ENCODE data around the gene WASL.
"Not testable (repeated sequence)": the region's sequence is repeated elsewhere in the genome, so short reads cannot be mapped to it uniquely, and the experiment has no call there.

WASL gene

GRCh38 chr7:123729218-123729578 lies 19.6 kb downstream of the WASL start:
- DNase-seq: no peak

- no peak for DNase-seq
These were observed 21.5 kb downstream of the WASL start for GRCh38 chr7:123727071-123727837.

DNA sequence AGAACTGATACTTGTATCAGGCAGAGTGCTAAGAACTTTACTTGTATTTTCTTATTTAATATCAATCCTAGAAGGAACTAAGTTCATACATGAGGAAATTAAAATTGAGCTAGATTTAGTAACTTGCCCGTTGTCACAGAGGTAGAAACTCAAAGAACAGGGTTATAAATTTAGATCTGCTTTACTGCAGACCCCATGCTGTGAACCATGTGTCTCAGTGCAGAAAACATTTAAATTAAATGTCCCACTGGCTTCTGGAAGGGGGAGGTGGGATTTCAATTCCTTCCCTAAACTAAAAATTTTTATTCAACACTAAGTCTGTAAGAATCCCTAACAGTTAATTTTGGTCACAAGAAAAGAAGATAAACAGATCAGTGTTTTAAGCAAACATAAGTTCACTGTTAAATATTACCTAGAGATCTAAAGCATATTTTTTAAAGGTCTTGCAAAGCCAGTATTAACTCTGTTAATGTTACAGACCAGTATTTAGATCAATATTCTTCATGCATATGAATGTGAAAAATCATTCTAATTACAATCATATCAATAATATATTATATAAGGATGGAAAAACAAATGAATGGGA lies 23.1 kb downstream of the WASL start:
- no peak for DNase-seq

DNA sequence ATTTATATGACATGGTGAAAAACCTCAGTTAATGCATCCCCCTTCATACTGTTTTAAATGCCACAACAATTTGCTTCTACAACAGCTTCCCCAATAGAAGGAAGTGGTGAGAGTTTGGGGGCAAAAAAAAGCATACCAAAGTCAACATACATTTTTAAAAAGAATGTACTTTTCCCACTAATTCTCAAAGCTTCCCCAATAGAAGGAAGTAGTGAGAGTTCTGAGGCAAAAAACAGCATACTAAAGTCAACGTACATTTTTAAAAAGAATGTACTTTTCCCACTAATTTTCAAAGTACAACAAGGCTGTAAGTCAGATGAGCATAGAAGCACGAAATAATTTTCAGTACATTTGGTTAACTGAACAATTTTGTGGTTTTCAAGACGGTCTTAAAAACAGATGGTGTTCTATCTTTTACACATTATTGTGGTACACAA lies 24.0 kb downstream of the WASL start:
- DNase-seq: no peak

GRCh38 chr7:123723913-123724312 lies 24.9 kb downstream of the WASL start:
- DNase-seq: no peak

GRCh38 chr7:123720527-123720926 lies 28.3 kb downstream of the WASL start:
- DNase-seq: not testable (repeated sequence)

DNA sequence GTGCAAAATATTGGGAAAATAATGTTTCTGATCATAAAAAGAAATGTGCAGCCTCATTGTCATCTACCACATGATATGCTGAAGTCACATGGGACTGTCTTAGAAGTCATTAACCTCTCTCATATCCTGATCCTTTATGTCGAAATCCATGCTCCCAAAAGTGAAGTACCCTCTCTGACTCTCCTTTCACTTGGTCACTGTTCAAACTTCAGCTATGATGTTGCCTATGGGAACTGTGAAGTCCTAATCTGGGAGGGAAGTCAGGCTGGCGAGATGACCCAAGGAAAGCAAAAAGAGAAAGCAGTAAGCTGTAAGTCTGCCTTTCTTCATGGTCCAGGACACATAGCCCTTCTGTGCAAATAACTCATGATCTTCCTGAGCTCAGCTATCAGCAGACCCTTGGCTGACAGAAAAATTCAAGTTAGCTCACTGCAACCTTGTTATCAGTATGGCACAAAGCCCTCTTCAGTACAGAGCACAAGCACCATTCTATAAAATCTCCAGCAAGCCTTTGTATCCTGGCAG lies 29.5 kb downstream of the WASL start:
- DNase-seq: no peak

DNA sequence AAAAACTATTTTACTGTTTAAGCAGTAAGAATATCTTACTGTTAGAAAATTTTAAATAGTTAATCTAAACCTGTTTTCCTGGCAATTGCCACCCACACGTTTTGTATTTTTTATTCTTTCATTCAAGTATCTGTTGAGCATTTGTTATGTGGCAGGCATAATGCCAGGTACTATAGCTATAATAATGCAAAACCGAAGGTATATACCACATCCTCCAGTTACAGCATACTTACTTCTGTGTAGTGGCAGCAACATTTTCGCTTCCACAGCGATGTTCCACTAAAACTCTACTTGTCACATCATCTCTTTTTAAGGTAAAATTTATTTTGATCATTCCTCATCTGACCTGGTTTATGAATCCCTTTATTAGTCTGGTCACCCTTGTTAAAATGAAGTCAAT lies 30.0 kb downstream of the WASL start:
- no peak for DNase-seq

- DNase-seq: no peak
These were observed 31.1 kb downstream of the WASL start for GRCh38 chr7:123717689-123718088.

DNA sequence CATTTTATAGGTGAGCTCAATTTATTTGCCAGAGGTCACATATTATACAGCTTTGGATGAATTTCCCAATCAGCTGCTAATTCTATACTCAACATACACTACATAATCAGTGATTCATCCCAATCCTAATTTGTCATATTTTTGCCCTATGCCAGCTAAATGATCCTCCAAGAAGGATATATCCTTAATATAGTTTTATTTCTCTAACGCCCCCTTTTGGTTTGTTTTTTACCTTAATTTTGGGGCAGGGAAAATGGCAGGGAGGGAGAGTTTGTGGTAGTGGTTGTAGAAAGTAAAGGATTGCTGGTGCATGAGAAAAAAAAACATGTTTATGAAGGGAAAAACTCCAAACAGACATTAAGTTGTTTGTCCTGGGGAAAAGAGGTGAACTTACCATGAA lies 31.9 kb downstream of the WASL start:
- DNase-seq: no peak

DNA sequence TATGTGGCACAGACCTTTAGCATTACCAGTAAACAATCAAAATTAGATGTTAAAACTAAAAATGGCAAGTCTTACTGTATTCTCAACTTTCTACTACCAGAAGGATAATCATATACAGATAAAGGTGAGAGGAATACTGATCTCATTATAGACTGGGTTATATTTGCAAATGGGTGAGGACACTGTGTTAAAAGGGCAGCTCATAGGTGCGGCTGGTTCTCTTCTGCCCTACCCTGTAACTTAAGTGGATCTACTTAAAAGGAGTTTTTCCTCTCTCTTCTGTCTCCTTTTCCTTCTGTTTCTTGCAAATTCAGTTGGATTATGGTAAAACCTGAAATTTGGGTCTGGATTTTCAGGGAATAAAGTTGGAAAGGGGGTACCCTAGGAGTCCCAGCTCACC lies 33.0 kb downstream of the WASL start:
- DNase-seq: no peak

DNA sequence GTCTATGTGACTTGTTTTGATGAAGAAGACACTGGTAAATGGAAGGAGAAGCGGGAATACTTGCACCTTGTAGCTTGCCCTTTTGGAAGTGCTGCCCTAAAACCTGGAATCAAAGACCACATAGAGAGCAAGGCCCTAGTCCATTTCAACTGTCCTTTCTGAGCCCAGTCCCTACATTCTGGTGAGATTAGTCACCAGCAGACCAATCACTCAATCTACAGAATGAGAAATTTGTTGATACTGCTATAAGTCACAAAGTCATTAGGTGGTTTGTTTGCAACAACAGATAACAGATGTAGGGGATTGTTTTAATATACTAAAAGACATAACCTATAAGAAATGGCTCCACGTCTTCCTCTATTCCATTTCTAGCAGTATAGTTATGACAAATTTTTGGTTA lies 33.6 kb downstream of the WASL start:
- DNase-seq: no peak

DNA sequence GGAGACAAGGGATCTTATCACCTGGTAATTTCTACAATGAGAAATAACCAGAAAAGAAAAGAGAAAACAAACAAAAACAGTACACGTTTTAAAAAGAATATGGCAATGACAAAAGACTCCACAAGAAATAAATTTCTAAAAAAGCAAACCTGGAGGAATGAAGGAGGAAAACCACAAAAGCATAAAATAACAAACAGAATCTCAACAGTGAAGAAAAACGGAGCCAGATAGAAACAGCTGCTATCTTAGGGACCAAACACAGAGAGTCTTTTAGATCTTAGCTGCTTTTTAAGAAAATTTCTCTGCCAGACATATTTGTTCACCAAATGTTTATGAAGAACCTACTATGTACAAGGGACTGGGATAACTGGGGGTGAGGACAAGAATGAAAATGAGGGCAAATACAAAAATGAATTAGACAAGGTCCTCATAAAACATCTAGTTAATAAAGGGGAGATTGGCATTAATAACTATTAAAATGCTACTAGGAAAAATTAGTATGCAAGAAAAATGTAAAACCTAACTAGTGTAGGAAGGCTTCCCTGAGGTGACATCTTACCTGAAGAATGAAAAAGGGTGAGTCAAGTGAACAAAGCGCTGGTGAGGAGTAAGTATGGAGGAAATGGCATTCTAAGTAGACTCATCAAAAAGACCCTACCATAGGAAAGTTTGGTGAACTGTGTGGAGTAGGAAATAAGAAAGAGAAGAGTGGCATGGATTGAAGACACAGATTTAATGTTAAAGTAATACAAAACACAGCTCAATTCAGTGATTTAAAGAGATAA lies 34.3 kb downstream of the WASL start:
- DNase-seq: no peak

GRCh38 chr7:123712619-123713018 lies 36.2 kb downstream of the WASL start:
- no peak for DNase-seq

DNA sequence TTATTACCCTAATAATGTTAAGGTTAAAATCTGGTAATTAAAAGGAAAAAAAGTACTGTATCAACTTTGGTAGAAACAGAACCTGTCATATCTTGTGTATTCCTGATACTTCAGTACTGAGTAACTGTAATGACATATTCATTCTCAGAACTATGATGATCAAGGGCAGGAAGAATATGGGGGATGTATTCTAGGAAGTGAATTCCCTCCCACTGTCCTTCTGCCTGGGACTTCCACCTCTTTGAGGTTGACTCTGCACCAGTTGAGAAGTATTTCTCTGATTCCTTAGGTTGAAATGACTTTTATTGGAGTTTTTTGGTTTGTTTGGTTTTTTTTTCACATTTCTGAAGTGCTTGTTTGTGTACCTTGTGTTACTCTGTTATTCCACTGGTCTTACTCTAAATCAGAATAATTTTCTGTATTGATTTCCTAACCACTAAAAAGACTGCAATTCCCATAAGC lies 36.9 kb downstream of the WASL start:
- DNase-seq: no peak

GRCh38 chr7:123710683-123711082 lies 38.1 kb downstream of the WASL start:
- DNase-seq: no peak

- no peak for DNase-seq
These were observed 39.3 kb downstream of the WASL start for GRCh38 chr7:123709525-123709924.

GRCh38 chr7:123705211-123705901 lies 43.4 kb downstream of the WASL start:
- no peak for DNase-seq

DNA sequence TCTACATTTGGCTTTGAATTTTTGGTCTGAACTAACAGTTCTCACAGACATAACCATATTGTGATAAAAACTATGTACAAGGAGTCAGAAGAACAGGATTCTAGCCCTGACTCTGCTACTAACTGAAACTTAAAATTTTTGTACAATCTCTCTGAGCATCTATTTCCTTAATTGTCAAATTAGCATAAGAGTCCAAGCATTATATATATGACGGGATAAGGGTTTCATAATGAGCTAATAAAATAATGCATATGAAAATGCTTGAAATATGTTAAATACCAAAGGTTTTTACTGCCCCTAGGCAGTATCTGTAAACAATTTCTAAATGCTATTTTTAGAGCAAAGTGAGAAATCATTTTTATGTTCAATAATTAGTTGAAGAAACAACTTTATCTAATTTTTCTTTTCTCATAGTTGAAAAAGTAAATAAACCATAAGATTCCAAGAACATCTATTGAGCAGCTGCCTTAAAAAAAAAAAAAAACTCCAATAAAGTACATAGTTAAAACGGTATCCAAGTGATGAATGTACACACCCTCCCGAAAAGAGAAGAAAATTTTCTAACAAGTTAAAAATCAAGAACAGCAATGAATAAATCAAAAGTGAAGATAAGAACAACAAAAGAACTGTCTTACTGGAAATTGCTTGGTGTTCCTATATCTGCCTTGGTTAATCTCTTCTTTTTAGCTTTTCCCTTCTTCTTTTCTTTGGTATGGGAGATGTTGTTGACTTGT lies 52.7 kb downstream of the WASL start:
- no peak for DNase-seq

DNA sequence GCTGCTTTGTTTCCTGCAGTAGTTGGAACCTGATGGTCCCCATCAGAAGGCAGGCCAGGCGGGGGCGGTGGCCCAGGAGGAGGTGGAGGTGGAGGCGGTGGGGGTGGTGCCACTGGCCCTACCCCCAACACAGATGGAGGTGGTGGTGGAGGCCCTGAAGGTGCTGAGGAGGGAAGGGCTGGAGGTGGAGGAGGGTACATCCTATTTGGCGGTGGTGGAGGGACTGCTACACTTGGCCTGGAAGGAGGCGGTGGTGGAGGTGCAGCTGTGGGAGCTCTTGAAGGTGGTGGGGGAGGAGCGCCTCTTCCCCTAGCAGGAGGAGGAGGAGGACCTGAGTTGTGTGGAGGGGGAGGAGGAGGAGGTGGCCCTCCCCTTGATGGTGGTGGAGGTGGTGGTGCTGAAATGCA lies 56.3 kb downstream of the WASL start:
- DNase-seq: no peak

DNA sequence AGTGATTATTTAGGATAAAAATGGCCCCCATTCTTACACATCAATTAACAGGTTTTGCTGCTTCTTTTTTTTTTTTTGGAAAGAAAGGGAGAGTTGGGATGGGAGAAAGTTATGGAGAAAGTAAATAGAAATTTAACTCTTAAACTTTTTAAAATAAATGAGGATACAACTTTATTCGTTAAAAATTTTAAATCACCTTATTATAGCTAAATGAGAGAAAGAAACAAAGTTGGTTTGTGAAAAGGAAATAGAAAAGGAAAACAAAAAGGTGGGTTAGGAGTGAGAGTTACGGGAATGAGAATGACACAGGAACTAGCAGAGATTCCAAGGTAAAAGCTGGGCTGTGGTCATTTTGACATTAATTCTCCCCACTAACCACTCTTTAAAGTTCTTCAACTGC lies 58.3 kb downstream of the WASL start:
- DNase-seq: no peak

DNA sequence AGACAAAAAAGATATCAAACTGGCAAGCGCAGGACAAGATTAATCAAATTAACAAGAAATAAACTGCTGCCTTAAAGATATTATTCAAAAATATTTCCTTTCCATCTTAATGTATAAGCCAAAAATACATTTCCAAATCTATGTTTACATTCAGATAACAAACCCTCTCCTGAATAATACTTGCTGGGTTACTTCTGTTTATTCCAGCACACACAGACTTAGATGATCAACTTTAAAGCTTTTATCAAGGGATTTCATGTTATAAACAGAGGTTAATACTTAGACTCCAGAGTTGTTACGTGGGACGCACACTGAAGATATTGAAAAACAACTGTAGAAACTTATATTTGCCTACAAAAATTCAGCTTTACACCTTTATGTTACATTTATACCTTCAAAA lies 59.6 kb downstream of the WASL start:
- DNase-seq: no peak
